Mesenteric fat pad (tissue), 1 donor: ENCODE measurements around the gene THSD7A. TPM values are rescaled to one million over a fixed set of nuclear protein-coding genes. Genes with fewer than 3 reads are reported as not detected.

Source experiments
- DNase-seq: peaks from one replicate; pipeline ENCODE4 v3.0.0-alpha.2; 2020; ENCODE audit warnings: low spot score
- total RNA-seq: library from RNA; stranded (reverse); fragmentation: NEBNext Ultra II Directional; extraction: Animal tissue kit (Norgen Biotek cat#: 25700); gene quantifications from one replicate; pipeline ENCODE4 v1.2.1, GENCODE V29; 2021
- donor health status: DM: yes; HTN: yes; CAD: no.

Gene THSD7A
- total RNA-seq, 1 donor from 2014 or later = 6.0 TPM

GRCh38 chr7:11810043-11810625 lies 21.9 kb downstream of the THSD7A start:
- no peak for DNase-seq

GRCh38 chr7:11807000-11807399 lies 25.0 kb downstream of the THSD7A start:
- no peak for DNase-seq

DNA sequence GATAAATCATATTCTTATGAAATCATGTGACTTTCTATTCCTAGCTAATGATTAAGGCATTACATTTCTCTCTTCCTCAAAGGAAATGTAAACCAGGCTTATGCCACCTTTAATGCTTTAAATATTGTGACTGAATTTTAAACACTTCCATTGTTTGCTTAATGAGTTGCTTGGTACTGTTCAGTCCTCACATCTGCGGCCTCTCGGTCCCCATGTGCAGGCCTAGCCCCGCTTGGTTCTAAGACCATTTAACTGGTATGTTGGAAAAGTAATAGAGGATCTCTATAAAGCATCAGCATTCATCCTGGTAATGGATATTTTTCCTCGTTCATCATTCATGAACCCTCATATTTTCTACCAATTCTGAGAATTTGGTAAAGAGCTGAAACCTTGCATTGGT lies 27.4 kb downstream of the THSD7A start:
- no peak for DNase-seq

- DNase-seq = no peak
Observed at GRCh38 chr7:11795231-11795630, 36.8 kb downstream of the THSD7A start.

DNA sequence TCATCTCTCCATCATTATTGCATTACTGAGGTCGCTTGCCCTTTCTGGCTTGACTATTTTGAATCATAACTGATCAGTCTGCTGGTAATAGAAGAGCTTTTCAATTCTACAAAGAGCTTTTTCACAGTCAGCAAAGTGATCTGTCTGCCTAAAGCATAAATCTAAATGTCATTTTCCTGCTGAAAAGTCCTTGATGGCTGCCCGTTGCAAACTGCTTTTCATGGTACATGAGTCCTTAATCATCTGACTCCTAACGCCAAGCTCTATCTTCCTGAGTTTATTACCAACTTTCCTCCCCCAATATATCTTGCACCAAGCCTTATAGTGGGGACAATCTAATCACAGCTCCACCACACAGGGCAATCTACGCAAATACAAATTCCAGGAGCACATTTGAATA lies 39.8 kb downstream of the THSD7A start:
- no peak for DNase-seq

DNA sequence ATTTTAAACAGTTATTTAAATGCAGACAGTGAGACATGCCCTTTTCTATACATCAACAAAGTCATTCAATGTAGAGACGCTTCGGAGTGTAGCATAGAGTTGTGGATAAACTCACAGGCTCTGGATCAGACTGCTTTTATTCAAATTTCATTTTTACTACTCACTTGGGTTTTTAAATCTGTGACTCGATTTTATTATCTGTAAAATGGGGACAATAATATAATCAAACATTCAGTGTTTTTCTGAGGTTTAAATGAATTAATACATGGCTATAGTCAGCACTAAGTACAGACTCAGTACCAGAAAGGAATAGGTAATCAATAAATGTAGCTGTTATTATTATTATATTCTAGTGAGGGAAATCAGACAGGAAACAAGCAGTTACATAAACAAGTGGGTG lies 43.4 kb downstream of the THSD7A start:
- DNase-seq = no peak

DNA sequence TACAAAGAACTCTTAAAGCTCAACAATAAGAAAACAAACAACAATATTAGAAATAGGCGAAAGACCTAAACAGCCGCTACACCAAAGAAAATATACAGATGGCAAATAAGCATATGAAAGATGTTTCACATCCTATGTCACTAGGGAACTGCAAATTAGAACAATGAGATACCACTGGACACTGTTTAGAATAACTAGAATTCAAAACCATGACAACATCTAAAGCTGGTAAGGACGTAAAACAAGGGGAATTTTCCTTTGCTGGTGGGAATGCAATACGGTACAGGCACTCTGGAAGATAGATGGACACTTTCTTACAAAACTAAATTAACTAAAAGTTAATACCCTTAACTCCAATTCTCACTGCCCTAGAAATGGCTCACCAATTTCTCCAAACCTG lies 44.5 kb downstream of the THSD7A start:
- no peak for DNase-seq

DNA sequence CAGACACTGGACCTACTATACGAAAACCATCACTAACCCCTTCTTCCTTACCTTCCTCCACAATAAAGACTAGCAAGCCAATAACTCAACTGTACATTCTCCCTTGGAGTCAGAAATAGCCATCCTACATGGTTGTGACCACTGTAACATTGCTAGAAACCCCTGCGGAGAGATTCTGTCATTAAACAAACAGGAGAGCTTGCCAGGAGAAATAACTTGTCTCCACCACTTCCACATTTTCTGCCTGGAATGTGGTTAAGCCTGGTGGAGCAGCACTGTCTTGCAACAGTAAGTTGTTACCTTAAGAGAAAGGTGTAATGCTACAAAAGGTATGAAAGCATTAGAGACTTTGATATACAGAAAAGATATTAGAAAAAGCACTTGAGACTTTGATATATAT lies 45.8 kb downstream of the THSD7A start:
- no peak for DNase-seq

DNA sequence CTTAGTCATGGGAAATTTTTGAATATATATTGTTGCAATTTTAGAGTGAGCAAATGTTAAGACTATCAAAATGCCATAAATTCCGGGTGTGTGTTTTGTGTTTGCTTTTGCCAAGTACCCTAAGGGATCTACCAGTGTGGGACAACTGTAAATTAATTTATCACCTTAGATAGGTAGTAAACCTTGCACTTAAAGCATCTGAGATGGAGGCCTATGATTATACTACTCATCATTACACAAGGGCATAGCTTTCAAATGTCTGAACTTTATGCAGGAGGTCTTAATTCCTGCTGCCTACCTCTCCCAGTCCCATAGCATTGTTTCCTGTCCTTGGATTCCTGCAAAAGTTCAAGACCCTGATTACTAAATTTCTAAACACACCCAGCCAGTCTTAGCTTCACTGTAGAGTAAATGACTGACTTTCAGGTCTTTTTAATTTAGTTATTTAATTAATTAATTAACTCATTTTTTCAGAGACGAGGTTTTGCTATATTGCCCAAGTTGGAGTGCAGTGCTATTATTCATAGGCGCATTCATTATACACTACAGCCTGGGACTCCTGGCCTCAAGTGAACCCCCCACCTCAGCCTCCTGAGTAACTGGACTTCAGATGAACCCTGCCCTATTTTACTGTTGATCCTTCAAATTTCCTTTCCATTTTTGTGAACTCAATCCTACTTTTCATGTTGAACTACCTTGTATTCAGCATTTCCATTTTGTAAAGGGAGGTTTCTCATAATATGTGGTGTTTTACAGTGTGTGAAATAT lies 47.0 kb downstream of the THSD7A start:
- DNase-seq = no peak

GRCh38 chr7:11779864-11780674 lies 51.9 kb downstream of the THSD7A start:
- no peak for DNase-seq

DNA sequence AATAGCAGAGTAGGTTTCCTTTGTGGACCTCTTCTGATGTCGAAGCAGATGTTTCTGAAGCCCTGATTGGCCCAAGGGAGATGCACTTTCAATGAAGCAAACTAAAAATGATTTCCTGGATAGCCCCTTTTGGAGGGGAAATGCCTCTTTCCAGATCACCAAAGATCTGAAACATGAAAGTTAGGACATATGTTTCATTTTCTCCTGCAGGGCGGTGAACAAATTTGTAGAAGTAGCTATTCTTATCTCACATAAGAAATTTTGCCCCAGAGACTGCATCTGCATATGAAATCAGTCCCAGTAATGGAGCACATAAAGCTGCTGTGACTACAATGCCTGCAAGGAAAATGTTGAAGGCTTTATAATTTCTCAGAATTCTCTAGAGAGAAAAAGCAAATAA lies 56.0 kb downstream of the THSD7A start:
- no peak for DNase-seq

- no peak for DNase-seq
Observed at GRCh38 chr7:11775401-11775800, 56.6 kb downstream of the THSD7A start.

DNA sequence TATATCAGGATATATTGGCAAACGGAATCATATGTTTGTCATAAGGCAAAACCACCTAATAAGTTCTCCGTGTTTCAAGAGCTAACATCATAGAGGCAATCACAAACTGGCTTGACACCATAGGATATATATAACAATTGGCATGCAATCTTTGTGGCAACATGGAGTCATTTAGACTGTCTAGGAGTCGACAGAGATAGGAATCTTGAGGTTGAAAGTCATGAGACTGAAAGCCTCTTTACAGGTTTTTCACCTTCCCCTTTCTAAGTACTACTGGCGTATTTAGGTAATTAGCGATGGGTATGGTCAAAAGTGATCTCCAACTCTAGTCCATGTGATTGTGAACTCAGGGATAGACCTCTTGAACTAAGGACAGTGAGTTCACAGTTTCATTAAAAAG lies 63.7 kb downstream of the THSD7A start:
- DNase-seq = no peak

DNA sequence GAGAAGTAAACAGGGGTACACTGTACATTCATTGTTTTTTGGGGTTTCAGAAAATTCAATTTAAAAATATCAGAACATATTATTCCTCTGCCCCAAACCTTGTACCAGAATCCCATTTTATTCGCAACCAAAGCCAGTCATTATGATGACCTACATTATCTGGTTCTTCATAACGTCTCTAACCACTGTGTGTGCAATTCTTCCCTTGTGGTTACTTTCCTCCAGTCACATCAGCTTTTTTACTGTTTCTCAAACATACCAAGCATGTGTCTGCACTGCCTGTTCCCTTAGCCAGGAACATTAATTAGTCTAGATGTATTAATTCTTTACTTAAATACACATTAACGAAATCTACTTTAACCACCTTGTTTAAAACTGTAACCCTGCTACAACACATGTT lies 64.8 kb downstream of the THSD7A start:
- no peak for DNase-seq

- no peak for DNase-seq
Observed at GRCh38 chr7:11760372-11760771, 71.6 kb downstream of the THSD7A start.

- no peak for DNase-seq
Observed at GRCh38 chr7:11758627-11759111, 73.3 kb downstream of the THSD7A start.

- DNase-seq = no peak
Observed at GRCh38 chr7:11757153-11757552, 74.8 kb downstream of the THSD7A start.

- no peak for DNase-seq
Observed at GRCh38 chr7:11754933-11755332, 77.1 kb downstream of the THSD7A start.

- DNase-seq = no peak
Observed at GRCh38 chr7:11754123-11754522, 77.9 kb downstream of the THSD7A start.

- no peak for DNase-seq
Observed at GRCh38 chr7:11753433-11753832, 78.6 kb downstream of the THSD7A start.

DNA sequence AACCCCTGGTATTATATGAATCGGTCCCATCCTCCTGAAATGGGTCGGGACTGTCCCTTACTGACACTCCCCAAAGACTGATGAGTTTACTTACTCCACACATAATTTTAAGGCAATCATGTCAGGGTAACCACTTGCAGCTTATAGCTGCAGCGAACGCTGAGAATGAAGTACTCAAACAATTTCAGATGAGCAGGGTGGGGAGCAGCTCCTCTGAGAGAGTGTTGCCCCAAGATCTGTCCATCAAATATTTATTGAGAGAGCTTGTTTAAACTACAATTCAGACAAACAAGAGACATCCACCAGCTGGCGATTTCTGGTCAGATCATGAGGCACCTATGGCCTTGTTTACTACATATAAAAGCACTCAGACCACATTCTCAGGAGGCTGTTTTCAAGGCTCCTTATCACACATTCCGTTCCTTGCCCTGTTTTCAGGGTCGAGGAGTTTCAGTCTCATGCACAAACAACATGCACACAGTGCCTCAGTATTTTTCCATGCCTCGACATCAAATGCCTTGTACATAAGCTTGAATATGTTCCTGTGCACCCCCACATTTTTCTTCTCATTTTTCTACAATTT lies 80.1 kb downstream of the THSD7A start:
- DNase-seq = no peak

DNA sequence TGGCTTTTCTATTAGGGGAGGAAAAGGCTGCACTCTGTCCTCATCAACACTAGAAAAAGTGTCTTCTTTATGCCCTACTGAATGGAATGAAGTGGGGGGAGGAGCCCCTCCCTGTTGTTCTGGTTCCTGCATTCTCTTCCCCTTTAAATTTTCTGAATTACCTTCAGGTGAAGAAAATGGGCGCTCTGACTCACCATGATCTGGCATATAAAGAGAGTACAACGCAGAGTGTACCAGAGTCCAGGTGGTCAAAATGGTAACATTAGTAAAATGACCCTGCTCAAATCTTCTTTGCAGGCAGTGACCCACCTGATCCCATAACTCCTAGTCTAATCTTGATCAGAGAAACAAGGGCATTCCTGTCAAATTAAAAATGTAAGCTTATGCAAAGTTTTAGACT lies 80.7 kb downstream of the THSD7A start:
- no peak for DNase-seq
